Fibroblast of skin of left quadriceps (primary cell): Measurements from ENCODE around the gene SIRPG.
"Not testable (repeated sequence)": the region's sequence is repeated elsewhere in the genome, so short reads cannot be mapped to it uniquely, and the experiment has no call there.

Experiments
- DNase-seq, 2 experiments: peaks; one replicate each; pipeline ENCODE4 v3.0.0-alpha.2; 2013; ENCODE audit warnings: low read depth in 2 of 2

SIRPG gene

GRCh38 chr20:1671891-1672669 lies 14.5 kb upstream of the SIRPG start:
- no peak for DNase-seq

GRCh38 chr20:1669304-1669703 lies 11.7 kb upstream of the SIRPG start:
- no peak for DNase-seq

- DNase-seq, result no peak
These were observed 10.0 kb upstream of the SIRPG start for GRCh38 chr20:1667502-1668085.

GRCh38 chr20:1666802-1667201 lies 9.2 kb upstream of the SIRPG start:
- DNase-seq, result no peak

GRCh38 chr20:1665345-1665744 lies 7.8 kb upstream of the SIRPG start:
- DNase-seq, result no peak

- no peak for DNase-seq
These were observed 7.3 kb upstream of the SIRPG start for GRCh38 chr20:1664911-1665310.

GRCh38 chr20:1663917-1664316 lies 6.3 kb upstream of the SIRPG start:
- DNase-seq, result no peak

- DNase-seq, result no peak
These were observed 4.1 kb upstream of the SIRPG start for GRCh38 chr20:1661542-1662299.

GRCh38 chr20:1660246-1660645 lies 2.7 kb upstream of the SIRPG start:
- no peak for DNase-seq

GRCh38 chr20:1656844-1657243 lies 735 bp downstream of the SIRPG start:
- DNase-seq, result no peak

- DNase-seq, result no peak
These were observed 2.6 kb downstream of the SIRPG start for GRCh38 chr20:1654996-1655395.

- no peak for DNase-seq
These were observed 4.6 kb downstream of the SIRPG start for GRCh38 chr20:1652960-1653359.

- DNase-seq, result no peak
These were observed 5.5 kb downstream of the SIRPG start for GRCh38 chr20:1652104-1652503.

GRCh38 chr20:1651268-1652058 lies 6.1 kb downstream of the SIRPG start:
- DNase-seq, result no peak

- no peak for DNase-seq
These were observed 9.5 kb downstream of the SIRPG start for GRCh38 chr20:1648101-1648500.

GRCh38 chr20:1646975-1647431 lies 10.6 kb downstream of the SIRPG start:
- DNase-seq, result no peak

- no peak for DNase-seq
These were observed 13.2 kb downstream of the SIRPG start for GRCh38 chr20:1644101-1644962.

- not testable (repeated sequence) for DNase-seq
These were observed 18.9 kb downstream of the SIRPG start for GRCh38 chr20:1638643-1639042.

GRCh38 chr20:1637755-1638154 lies 19.8 kb downstream of the SIRPG start:
- DNase-seq, result no peak

GRCh38 chr20:1637226-1637625 lies 20.4 kb downstream of the SIRPG start:
- no peak for DNase-seq

- no peak for DNase-seq
These were observed 21.0 kb downstream of the SIRPG start for GRCh38 chr20:1636621-1637020.
